Measurements from ENCODE around the gene PEX7.
"Not testable (repeated sequence)": the region's sequence is repeated elsewhere in the genome, so short reads cannot be mapped to it uniquely, and the experiment has no call there.

PEX7 gene

GRCh38 chr6:136927292-136927691, 104.9 kb downstream of the PEX7 start:
- peak in 1 of 2 experiments; percentile 27 for DNase-seq (ENCODE audit: low read depth in 1 of 2, low spot score in 1 of 2)

GRCh38 chr6:136930528-136930927, 108.1 kb downstream of the PEX7 start:
- DNase-seq (ENCODE audit: low read depth in 1 of 2, low spot score in 1 of 2), result no peak
- in situ Hi-C loops (cut with HindIII; ENCODE audit: low pct_unique_long_range_greater_than_20kb, low sequenced_read_pairs), result no loop called here
- TF ChIP-seq JUND (IDR thresholded peaks at IDR 0.05; ENCODE audit: low read depth), result no peak

More at GRCh38 chr6:136927292-136927691, 104.9 kb downstream of the PEX7 start:
- in situ Hi-C loops (cut with HindIII; ENCODE audit: low pct_unique_long_range_greater_than_20kb, low sequenced_read_pairs), result no loop called here
- TF ChIP-seq JUND (IDR thresholded peaks at IDR 0.05; ENCODE audit: low read depth), result no peak

GRCh38 chr6:136932599-136932998, 110.2 kb downstream of the PEX7 start:
- in situ Hi-C loops (cut with HindIII; ENCODE audit: low pct_unique_long_range_greater_than_20kb, low sequenced_read_pairs), result no loop called here

GRCh38 chr6:136945072-136945471, 122.7 kb downstream of the PEX7 start:
- DNase-seq (ENCODE audit: low read depth in 1 of 2, low spot score in 1 of 2), result no peak
- in situ Hi-C loops (cut with HindIII; ENCODE audit: low pct_unique_long_range_greater_than_20kb, low sequenced_read_pairs), result no loop called here
- TF ChIP-seq JUND (IDR thresholded peaks at IDR 0.05; ENCODE audit: low read depth), result no peak

More at GRCh38 chr6:136932599-136932998, 110.2 kb downstream of the PEX7 start:
- no peak for TF ChIP-seq JUND (IDR thresholded peaks at IDR 0.05; ENCODE audit: low read depth)
- no peak for DNase-seq (ENCODE audit: low read depth in 1 of 2, low spot score in 1 of 2)

GRCh38 chr6:136945711-136946121, 123.3 kb downstream of the PEX7 start:
- DNase-seq (ENCODE audit: low read depth in 1 of 2, low spot score in 1 of 2), result no peak
- no peak for TF ChIP-seq JUND (IDR thresholded peaks at IDR 0.05; ENCODE audit: low read depth)
- in situ Hi-C loops (cut with HindIII; ENCODE audit: low pct_unique_long_range_greater_than_20kb, low sequenced_read_pairs), result no loop called here

GRCh38 chr6:136947037-136947436, 124.6 kb downstream of the PEX7 start:
- TF ChIP-seq JUND (IDR thresholded peaks at IDR 0.05; ENCODE audit: low read depth), result no peak
- in situ Hi-C loops (cut with HindIII; ENCODE audit: low pct_unique_long_range_greater_than_20kb, low sequenced_read_pairs), result no loop called here
- DNase-seq (ENCODE audit: low read depth in 1 of 2, low spot score in 1 of 2), result no peak

- DNase-seq (ENCODE audit: low read depth in 1 of 2, low spot score in 1 of 2); in situ Hi-C loops (cut with HindIII; ENCODE audit: low pct_unique_long_range_greater_than_20kb, low sequenced_read_pairs): not testable (repeated sequence)
These were observed 127.6 kb downstream of the PEX7 start for GRCh38 chr6:136949957-136950356.

- in situ Hi-C loops (cut with HindIII; ENCODE audit: low pct_unique_long_range_greater_than_20kb, low sequenced_read_pairs), result no loop called here
- TF ChIP-seq JUND (IDR thresholded peaks at IDR 0.05; ENCODE audit: low read depth), result no peak
These were observed 128.2 kb downstream of the PEX7 start for GRCh38 chr6:136950436-136951126.

GRCh38 chr6:136952714-136953260, 130.4 kb downstream of the PEX7 start:
- TF ChIP-seq JUND (IDR thresholded peaks at IDR 0.05; ENCODE audit: low read depth), result no peak
- DNase-seq (ENCODE audit: low read depth in 1 of 2, low spot score in 1 of 2), result no peak
- in situ Hi-C loops (cut with HindIII; ENCODE audit: low pct_unique_long_range_greater_than_20kb, low sequenced_read_pairs), result no loop called here

More at GRCh38 chr6:136950436-136951126, 128.2 kb downstream of the PEX7 start:
- no peak for DNase-seq (ENCODE audit: low read depth in 1 of 2, low spot score in 1 of 2)

- no peak for DNase-seq (ENCODE audit: low read depth in 1 of 2, low spot score in 1 of 2)
- no peak for TF ChIP-seq JUND (IDR thresholded peaks at IDR 0.05; ENCODE audit: low read depth)
- in situ Hi-C loops (cut with HindIII; ENCODE audit: low pct_unique_long_range_greater_than_20kb, low sequenced_read_pairs), result no loop called here
These were observed 132.7 kb downstream of the PEX7 start for GRCh38 chr6:136955123-136955522.

- in situ Hi-C loops (cut with HindIII; ENCODE audit: low pct_unique_long_range_greater_than_20kb, low sequenced_read_pairs), result no loop called here
- DNase-seq (ENCODE audit: low read depth in 1 of 2, low spot score in 1 of 2), result no peak
- no peak for TF ChIP-seq JUND (IDR thresholded peaks at IDR 0.05; ENCODE audit: low read depth)
These were observed 134.5 kb downstream of the PEX7 start for GRCh38 chr6:136956590-136957544.

- in situ Hi-C loops (cut with HindIII; ENCODE audit: low pct_unique_long_range_greater_than_20kb, low sequenced_read_pairs), result no loop called here
- TF ChIP-seq JUND (IDR thresholded peaks at IDR 0.05; ENCODE audit: low read depth), result no peak
- no peak for DNase-seq (ENCODE audit: low read depth in 1 of 2, low spot score in 1 of 2)
These were observed 135.8 kb downstream of the PEX7 start for GRCh38 chr6:136958168-136958567.

GRCh38 chr6:136959471-136959891, 137.1 kb downstream of the PEX7 start:
- in situ Hi-C loops (cut with HindIII; ENCODE audit: low pct_unique_long_range_greater_than_20kb, low sequenced_read_pairs), result no loop called here

GRCh38 chr6:136959935-136960334, 137.5 kb downstream of the PEX7 start:
- in situ Hi-C loops (cut with HindIII; ENCODE audit: low pct_unique_long_range_greater_than_20kb, low sequenced_read_pairs), result not testable (repeated sequence)

More at GRCh38 chr6:136959471-136959891, 137.1 kb downstream of the PEX7 start:
- no peak for TF ChIP-seq JUND (IDR thresholded peaks at IDR 0.05; ENCODE audit: low read depth)
- DNase-seq (ENCODE audit: low read depth in 1 of 2, low spot score in 1 of 2), result no peak

More at GRCh38 chr6:136959935-136960334, 137.5 kb downstream of the PEX7 start:
- not testable (repeated sequence) for DNase-seq (ENCODE audit: low read depth in 1 of 2, low spot score in 1 of 2)

All from T47D (cell line).